AG04450 (cell line): ENCODE results near the gene BTF3. TPM values are rescaled to one million over a fixed set of nuclear protein-coding genes. Genes with fewer than 3 reads are reported as not detected.

Experiments used
- CTCF ChIA-PET: fragments of 300-600, 350-600 bp; formaldehyde crosslinking; extraction: SDS; loops from one replicate; lab custom pipeline; 2022; ENCODE audit warnings: antibody characterized with exemption, inconsistent platforms; lab: Charles Lee
- POLR2A ChIA-PET: fragments of 350-600 bp; formaldehyde crosslinking; extraction: SDS; loops from one replicate; lab custom pipeline; 2021; ENCODE audit warnings: antibody characterized with exemption, inconsistent platforms; lab: Yijun Ruan, JAX
- DNase-seq: peaks from one replicate; pipeline ENCODE4 v3.0.0-alpha.2; 2011; ENCODE audit warnings: low read depth, low spot score
- H3K27ac ChIP-seq: one replicate; pipeline ENCODE4 v1.5.1; 2012; ENCODE audit warnings: low read depth, low read length, control low read depth
- H3K27me3 ChIP-seq: one replicate; pipeline ENCODE4 v1.6.0; 2012; ENCODE audit warnings: low read length; ENCODE audit not compliant: control insufficient read depth, insufficient read depth
- H3K4me3 ChIP-seq: 2 replicates; pipeline ENCODE4 v1.5.1; 2011; ENCODE audit warnings: mild to moderate bottlenecking, low read depth, low read length, control low read depth
- H3K9me3 ChIP-seq: 2 replicates; pipeline ENCODE4 v1.5.1; 2012; ENCODE audit warnings: low read length; ENCODE audit not compliant: control insufficient read depth, insufficient read depth
- polyA plus RNA-seq: library from polyadenylated mRNA; depleted of rRNA; stranded (reverse); fragments of >200 nt; gene quantifications from 2 replicates; pipeline ENCODE4 v1.2.3, GENCODE V29; 2011
- TF ChIP-seq, protein P1 (sequence below): IDR thresholded peaks from 2 replicates; pipeline ENCODE4 v1.5.1; 2011; ENCODE audit warnings: low read depth, low read length, control low read depth, inconsistent platforms

Gene BTF3
- polyA plus RNA-seq, 1 experiment, result 755 TPM

DNA sequence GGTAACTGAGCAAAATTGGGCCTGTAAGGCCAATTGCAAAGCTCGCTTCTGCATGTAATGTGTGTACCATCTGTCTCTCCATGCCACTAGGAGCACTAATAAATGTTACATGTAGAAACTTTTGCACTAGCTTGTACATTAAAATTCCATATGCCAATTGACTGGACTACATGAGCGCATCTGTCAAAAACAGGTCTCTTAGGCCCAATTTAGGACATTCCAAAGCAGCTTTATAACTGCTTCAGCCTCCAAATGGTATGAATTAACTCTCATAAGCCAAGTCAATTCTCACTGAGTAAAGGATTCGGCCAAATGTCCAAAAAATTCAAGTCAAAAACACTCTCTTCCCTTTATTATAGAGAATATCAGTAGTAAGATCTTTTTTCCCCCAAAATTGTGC lies 26.1 kb upstream of the BTF3 start:
- ChIA-PET CTCF (interaction anchor here (0.7 to 1.1 kb wide), 2 partner anchors 21 to 64 kb away, joined by 3 read pairs; no protein-coding TSS in a partner anchor), POLR2A (no interaction called here)
- Histone ChIP-seq H3K9me3 (no peaks in the 10 kb centered on the region), H3K27me3 (peaks cover 7% of the 10 kb centered on the region), H3K27ac (no peak overlapping the region), H3K4me3 (no peak overlapping the region)
- DNase-seq, result no peak
- TF ChIP-seq, protein P1, sequence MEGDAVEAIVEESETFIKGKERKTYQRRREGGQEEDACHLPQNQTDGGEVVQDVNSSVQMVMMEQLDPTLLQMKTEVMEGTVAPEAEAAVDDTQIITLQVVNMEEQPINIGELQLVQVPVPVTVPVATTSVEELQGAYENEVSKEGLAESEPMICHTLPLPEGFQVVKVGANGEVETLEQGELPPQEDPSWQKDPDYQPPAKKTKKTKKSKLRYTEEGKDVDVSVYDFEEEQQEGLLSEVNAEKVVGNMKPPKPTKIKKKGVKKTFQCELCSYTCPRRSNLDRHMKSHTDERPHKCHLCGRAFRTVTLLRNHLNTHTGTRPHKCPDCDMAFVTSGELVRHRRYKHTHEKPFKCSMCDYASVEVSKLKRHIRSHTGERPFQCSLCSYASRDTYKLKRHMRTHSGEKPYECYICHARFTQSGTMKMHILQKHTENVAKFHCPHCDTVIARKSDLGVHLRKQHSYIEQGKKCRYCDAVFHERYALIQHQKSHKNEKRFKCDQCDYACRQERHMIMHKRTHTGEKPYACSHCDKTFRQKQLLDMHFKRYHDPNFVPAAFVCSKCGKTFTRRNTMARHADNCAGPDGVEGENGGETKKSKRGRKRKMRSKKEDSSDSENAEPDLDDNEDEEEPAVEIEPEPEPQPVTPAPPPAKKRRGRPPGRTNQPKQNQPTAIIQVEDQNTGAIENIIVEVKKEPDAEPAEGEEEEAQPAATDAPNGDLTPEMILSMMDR, result no peak

- Histone ChIP-seq H3K4me3 (no peak overlapping the region), H3K9me3 (no peaks in the 10 kb centered on the region), H3K27ac (no peak overlapping the region), H3K27me3 (peaks cover 8% of the 10 kb centered on the region)
- POLR2A ChIA-PET, result no interaction called here
- DNase-seq, result no peak
- TF ChIP-seq, protein P1, result no peak
- CTCF ChIA-PET, result no interaction called here
Measured at GRCh38 chr5:73480500-73480899, 17.7 kb upstream of the BTF3 start.

GRCh38 chr5:73482383-73483136 lies 15.7 kb upstream of the BTF3 start:
- ChIA-PET POLR2A (no interaction called here), CTCF (interaction anchor here (0.9 to 1.6 kb wide), 2 partner anchors 8 to 14 kb away, joined by 3 to 5 read pairs; no protein-coding TSS in a partner anchor)
- peak; percentile 47 for DNase-seq
- Histone ChIP-seq H3K4me3 (no peak overlapping the region), H3K27me3 (peaks cover 5% of the 10 kb centered on the region), H3K27ac (no peak overlapping the region), H3K9me3 (no peaks in the 10 kb centered on the region)
- TF ChIP-seq, protein P1, result no peak

DNA sequence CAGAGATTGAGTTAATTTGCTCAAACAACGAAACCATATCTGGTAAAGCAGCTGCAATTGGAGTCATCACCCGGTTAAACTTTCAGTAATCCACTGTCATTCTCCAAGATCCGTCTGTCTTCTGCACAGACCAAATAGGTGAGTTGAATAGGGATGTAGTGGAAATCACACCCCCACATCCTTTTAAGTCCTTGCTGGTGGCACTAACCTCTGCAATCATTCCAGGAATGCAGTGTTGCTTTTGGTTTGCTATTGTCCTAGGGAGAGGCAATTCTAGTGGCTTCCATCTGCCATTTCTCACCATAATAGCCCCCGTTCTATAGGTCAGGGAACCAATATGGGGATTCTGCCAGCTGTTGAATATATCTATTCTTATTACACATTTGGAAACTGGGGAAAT lies 14.6 kb upstream of the BTF3 start:
- H3K27me3 ChIP-seq, result peaks cover 7% of the 10 kb centered on the region
- H3K9me3 ChIP-seq, result no peaks in the 10 kb centered on the region
- TF ChIP-seq, protein P1, result no peak
- DNase-seq, result no peak
- ChIA-PET CTCF (interaction anchor here (0.6 to 1.6 kb wide), 2 partner anchors 13 to 296 kb away, joined by 4 to 5 read pairs; no protein-coding TSS in a partner anchor), POLR2A (no interaction called here)
- H3K27ac ChIP-seq, result no peak overlapping the region
- no peak overlapping the region for H3K4me3 ChIP-seq

DNA sequence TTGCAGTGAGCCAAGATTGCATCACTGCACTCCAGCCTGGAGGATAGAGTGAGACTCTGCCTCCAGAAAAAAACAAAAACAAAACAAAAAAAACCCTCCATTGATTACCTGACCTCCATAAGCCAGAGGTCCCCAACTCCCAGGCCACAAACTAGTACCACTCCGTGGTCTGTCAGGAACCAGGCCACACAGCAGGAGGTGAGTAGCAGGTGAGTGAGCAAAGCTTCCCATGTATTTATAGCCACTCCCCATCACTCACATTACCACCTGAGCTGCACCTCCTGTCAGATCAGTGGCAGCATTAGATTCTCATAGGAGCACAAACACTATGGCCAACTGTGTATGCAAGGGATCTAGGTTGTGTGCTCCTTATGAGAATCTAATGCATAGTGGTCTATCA lies 13.7 kb upstream of the BTF3 start:
- ChIA-PET POLR2A (no interaction called here), CTCF (no interaction called here)
- Histone ChIP-seq H3K9me3 (no peaks in the 10 kb centered on the region), H3K4me3 (no peak overlapping the region), H3K27me3 (peaks cover 7% of the 10 kb centered on the region), H3K27ac (no peak overlapping the region)
- TF ChIP-seq, protein P1, result no peak
- DNase-seq, result no peak
